Upper lobe of right lung (tissue), 1 donor: ENCODE measurements around the gene PCNX2. TPM values are rescaled to one million over a fixed set of nuclear protein-coding genes. Genes with fewer than 3 reads are reported as not detected.

Experiments used
- ATAC-seq: fragments of 200-7000 bp; cut with Tn5 transposase; one replicate; pipeline ENCODE4 v1.9.1; 2020; ENCODE audit warnings: mild to moderate bottlenecking, moderate library complexity
- DNase-seq: peaks from one replicate; pipeline ENCODE4 v3.0.0-alpha.2; 2020
- H3K27ac ChIP-seq: fragments of 200-600 bp; one replicate; pipeline ENCODE4 v1.8.0; 2022
- H3K27me3 ChIP-seq: fragments of 200-600 bp; one replicate; pipeline ENCODE4 v1.8.0; 2022; ENCODE audit warnings: mild to moderate bottlenecking
- H3K36me3 ChIP-seq: fragments of 200-600 bp; one replicate; pipeline ENCODE4 v1.8.0; 2022
- H3K4me1 ChIP-seq: fragments of 200-600 bp; one replicate; pipeline ENCODE4 v1.8.0; 2022
- H3K4me3 ChIP-seq: fragments of 200-600 bp; one replicate; pipeline ENCODE4 v1.8.0; 2022; ENCODE audit warnings: mild to moderate bottlenecking
- H3K9me3 ChIP-seq: fragments of 200-600 bp; one replicate; pipeline ENCODE4 v1.8.0; 2022
- CTCF ChIP-seq: fragments of 200-600 bp; IDR thresholded peaks from one replicate; pipeline ENCODE4 v1.8.0; 2022; ENCODE audit warnings: antibody characterized with exemption
- intact Hi-C: fragments of 100-400 bp; cut with DNase I; formaldehyde crosslinking; loops from one replicate; pipeline ENCODE4 v1.11.0; 2022
- total RNA-seq: library from RNA; stranded (reverse); fragmentation: NEBNext Ultra II Directional; extraction: Animal tissue kit (Norgen Biotek cat#: 25700); gene quantifications from one replicate; pipeline ENCODE4 v1.2.1, GENCODE V29; 2021
- donor health status: DM: no; HTN: yes; CAD: no; lungs with severe emphysema.

The PCNX2 gene
- total RNA-seq, 1 donor from 2014 or later, result 6.8 TPM

- no peaks in the 10 kb centered on the region for H3K9me3 ChIP-seq
- no peak overlapping the region for H3K4me3 ChIP-seq
- TF ChIP-seq CTCF, result no peak
- no peak overlapping the region for H3K27ac ChIP-seq
- no peaks in the 10 kb centered on the region for H3K36me3 ChIP-seq
- H3K4me1 ChIP-seq, result no peaks in the 10 kb centered on the region
- ATAC-seq, result no peak
- intact Hi-C loops, result no loop called here
- no peak for DNase-seq
- H3K27me3 ChIP-seq, result no peaks in the 10 kb centered on the region
Measured at GRCh38 chr1:232984577-232985425, 310.7 kb downstream of the PCNX2 start.

- intact Hi-C loops, result no loop called here
- H3K4me1 ChIP-seq, result no peaks in the 10 kb centered on the region
- no peak for TF ChIP-seq CTCF
- H3K4me3 ChIP-seq, result no peak overlapping the region
- H3K36me3 ChIP-seq, result no peaks in the 10 kb centered on the region
- no peaks in the 10 kb centered on the region for H3K27me3 ChIP-seq
- no peaks in the 10 kb centered on the region for H3K9me3 ChIP-seq
- no peak overlapping the region for H3K27ac ChIP-seq
- DNase-seq (no peak), ATAC-seq (no peak)
Measured at GRCh38 chr1:232983817-232984567, 311.5 kb downstream of the PCNX2 start.

- Histone ChIP-seq H3K27me3 (no peaks in the 10 kb centered on the region), H3K27ac (no peak overlapping the region), H3K4me1 (no peaks in the 10 kb centered on the region), H3K4me3 (no peak overlapping the region), H3K9me3 (no peaks in the 10 kb centered on the region), H3K36me3 (no peaks in the 10 kb centered on the region)
- intact Hi-C loops, result no loop called here
- DNase-seq, result no peak
- no peak for TF ChIP-seq CTCF
- no peak for ATAC-seq
Measured at GRCh38 chr1:232983375-232983774, 312.1 kb downstream of the PCNX2 start.

GRCh38 chr1:232982238-232982944 is 313.1 kb downstream of the PCNX2 start:
- H3K9me3 ChIP-seq, result no peaks in the 10 kb centered on the region
- no peak overlapping the region for H3K27ac ChIP-seq
- H3K4me1 ChIP-seq, result no peaks in the 10 kb centered on the region
- peak; percentile 17 for ATAC-seq
- no peaks in the 10 kb centered on the region for H3K27me3 ChIP-seq
- no peak overlapping the region for H3K4me3 ChIP-seq
- DNase-seq, result no peak
- intact Hi-C loops, result no loop called here
- TF ChIP-seq CTCF, result no peak
- no peaks in the 10 kb centered on the region for H3K36me3 ChIP-seq

DNA sequence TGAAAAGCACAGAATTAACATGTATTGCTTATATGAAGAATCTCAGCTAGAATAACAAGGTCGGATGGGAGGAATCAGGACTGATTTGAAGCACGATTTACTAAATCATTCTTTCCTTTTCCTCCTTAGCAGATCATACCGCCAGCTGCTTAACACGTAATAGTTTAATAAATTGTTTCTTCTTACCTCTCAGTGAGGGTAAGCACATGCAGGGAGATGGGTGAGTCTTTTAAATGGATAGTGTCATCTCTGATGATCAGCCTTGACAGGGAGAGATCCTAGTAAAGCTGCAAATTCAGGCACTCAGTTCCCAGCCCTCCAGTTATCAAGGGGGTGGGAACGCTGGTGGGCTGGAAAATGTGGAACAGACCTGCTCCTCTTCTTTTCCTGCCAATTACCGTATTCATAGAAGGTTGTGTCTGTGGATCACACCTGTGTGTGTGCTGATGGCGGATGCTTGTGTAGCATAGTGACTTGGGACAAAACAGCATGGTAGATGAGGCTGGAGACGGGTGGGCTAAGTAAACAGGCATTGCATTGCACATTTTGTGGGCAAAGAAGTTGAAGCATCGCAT is 314.5 kb downstream of the PCNX2 start:
- H3K27ac ChIP-seq, result no peak overlapping the region
- no peak for ATAC-seq
- no peak for TF ChIP-seq CTCF

More for the DNA sequence above, 314.5 kb downstream of the PCNX2 start:
- Histone ChIP-seq H3K4me3 (no peak overlapping the region), H3K27me3 (no peaks in the 10 kb centered on the region), H3K4me1 (no peaks in the 10 kb centered on the region), H3K36me3 (no peaks in the 10 kb centered on the region), H3K9me3 (no peaks in the 10 kb centered on the region)
- no peak for DNase-seq
- intact Hi-C loops, result no loop called here
